Activated T-helper 1 cell treated with anti-CD3 and anti-CD28 coated beads, Interleukin-12 subunit alpha, Interleukin-12 subunit beta, Interleukin-2, Interleukin-4 antibody, amounts not matched to agents 30 ng/mL and 10 ng/mL and 1 ng/mL, durations not matched to agents 14 hours and 24 hours and 36 hours (primary cell): ENCODE results near the gene ETDB. TPM values are rescaled to one million over a fixed set of nuclear protein-coding genes. Genes with fewer than 3 reads are reported as not detected.

Experiments
- DNase-seq: peaks from one replicate; pipeline ENCODE4 v3.0.0; 2021; ENCODE audit warnings: low spot score
- H3K27ac Mint-ChIP-seq: one replicate; pipeline ENCODE4 v1.8.0; 2021; ENCODE audit warnings: mild to moderate bottlenecking, mixed read lengths
- H3K27me3 Mint-ChIP-seq: one replicate; pipeline ENCODE4 v1.8.0; 2022; ENCODE audit warnings: mild to moderate bottlenecking, moderate library complexity, mixed read lengths; ENCODE audit not compliant: insufficient read depth
- H3K36me3 Mint-ChIP-seq: one replicate; pipeline ENCODE4 v1.8.0; 2021; ENCODE audit warnings: low read depth, mixed read lengths
- H3K4me1 Mint-ChIP-seq: one replicate; pipeline ENCODE4 v1.8.0; 2021; ENCODE audit warnings: low read depth, mixed read lengths
- H3K4me3 Mint-ChIP-seq: one replicate; pipeline ENCODE4 v1.8.0; 2021; ENCODE audit warnings: mild to moderate bottlenecking, moderate library complexity, mixed read lengths
- H3K9me3 Mint-ChIP-seq: one replicate; pipeline ENCODE4 v1.8.0; 2021; ENCODE audit warnings: mixed read lengths
- intact Hi-C: fragments of 100-400 bp; cut with micrococcal nuclease; formaldehyde crosslinking; loops from one replicate; pipeline ENCODE4 v1.15.1; 2024
- total RNA-seq: library from RNA; stranded (reverse); gene quantifications from 2 replicates; pipeline ENCODE4 v1.2.3, GENCODE V29; 2022

The ETDB gene
- total RNA-seq, 1 donor from 2014 or later, result not detected

GRCh38 chrX:135089126-135089525, 31.2 kb downstream of the ETDB start:
- no peaks in the 10 kb centered on the region for H3K9me3 Mint-ChIP-seq
- H3K36me3 Mint-ChIP-seq, result no peaks in the 10 kb centered on the region
- no peak overlapping the region for H3K27ac Mint-ChIP-seq
- no peak for DNase-seq
- peaks cover 8% of the 10 kb centered on the region for H3K4me1 Mint-ChIP-seq
- H3K27me3 Mint-ChIP-seq, result no peaks in the 10 kb centered on the region
- intact Hi-C loops, result no loop called here
- no peak overlapping the region for H3K4me3 Mint-ChIP-seq

DNA sequence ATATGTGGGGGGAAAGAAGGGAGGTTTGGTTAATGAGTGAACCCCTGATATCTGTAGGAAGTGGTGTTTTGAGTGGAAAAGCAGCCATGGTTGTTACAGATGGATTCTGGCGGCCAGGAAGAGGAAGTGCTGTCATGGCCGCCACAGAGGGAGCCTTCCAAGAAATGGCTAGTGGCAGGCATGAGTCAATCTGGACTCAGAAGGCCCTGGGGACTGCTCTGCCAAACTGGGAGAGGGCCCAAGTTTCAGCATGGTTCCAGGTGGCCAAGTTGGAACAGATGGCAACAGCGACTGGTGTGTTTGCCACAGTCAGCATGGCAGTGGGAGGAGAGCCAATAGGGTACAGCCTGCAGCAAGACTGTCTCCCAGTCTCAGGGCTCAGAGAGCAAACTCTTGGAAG, 32.5 kb downstream of the ETDB start:
- H3K27ac Mint-ChIP-seq, result no peak overlapping the region

GRCh38 chrX:135086197-135086854, 34.0 kb downstream of the ETDB start:
- H3K27ac Mint-ChIP-seq, result no peak overlapping the region
- no peaks in the 10 kb centered on the region for H3K9me3 Mint-ChIP-seq
- no peaks in the 10 kb centered on the region for H3K27me3 Mint-ChIP-seq
- intact Hi-C loops, result loop anchor here (1.0 kb wide), 1 partner anchor 121 kb away; no protein-coding TSS in a partner anchor
- DNase-seq, result peak; percentile 35
- H3K36me3 Mint-ChIP-seq, result no peaks in the 10 kb centered on the region
- peaks cover 8% of the 10 kb centered on the region for H3K4me1 Mint-ChIP-seq
- H3K4me3 Mint-ChIP-seq, result no peak overlapping the region

More for the DNA sequence above, 32.5 kb downstream of the ETDB start:
- no peaks in the 10 kb centered on the region for H3K27me3 Mint-ChIP-seq
- H3K4me1 Mint-ChIP-seq, result peaks cover 8% of the 10 kb centered on the region
- no peak overlapping the region for H3K4me3 Mint-ChIP-seq
- H3K36me3 Mint-ChIP-seq, result no peaks in the 10 kb centered on the region
- intact Hi-C loops, result no loop called here
- H3K9me3 Mint-ChIP-seq, result no peaks in the 10 kb centered on the region
- DNase-seq, result no peak

DNA sequence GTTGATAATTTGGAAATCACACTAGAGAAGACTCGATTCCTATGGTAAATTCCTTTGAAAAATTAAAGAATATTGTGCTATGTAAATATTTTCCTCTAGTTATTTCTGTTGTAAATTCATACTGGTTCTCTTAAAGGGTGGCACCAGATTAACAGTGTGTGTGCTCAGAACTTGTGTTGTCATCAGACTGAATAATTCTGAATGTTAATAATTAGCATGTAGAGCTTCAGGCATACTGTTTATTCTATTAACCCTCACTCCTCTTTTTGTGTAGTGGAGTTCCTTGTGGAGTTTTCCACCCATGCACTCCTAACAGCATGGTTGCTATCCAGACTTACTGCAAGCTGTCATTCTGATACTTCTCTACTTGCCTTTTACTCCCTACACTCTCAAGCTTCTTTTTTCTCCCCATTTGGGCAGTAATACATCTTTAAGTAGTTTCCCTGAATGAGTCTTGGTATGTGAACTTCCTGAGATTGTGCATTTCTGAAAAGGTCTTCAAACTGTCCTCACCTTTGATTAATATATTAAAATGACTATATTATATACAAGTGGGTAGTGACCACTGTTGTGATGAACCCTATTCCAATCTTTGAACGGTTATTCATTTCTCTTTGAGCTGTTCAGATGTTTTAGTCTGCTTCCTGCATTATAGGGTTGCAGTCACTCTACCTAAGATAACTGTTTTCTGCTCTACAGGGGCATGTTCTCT, 38.5 kb downstream of the ETDB start:
- H3K4me3 Mint-ChIP-seq, result no peak overlapping the region
- no peak for DNase-seq
- H3K4me1 Mint-ChIP-seq, result peaks cover 8% of the 10 kb centered on the region
- H3K36me3 Mint-ChIP-seq, result no peaks in the 10 kb centered on the region
- H3K9me3 Mint-ChIP-seq, result no peaks in the 10 kb centered on the region
- H3K27me3 Mint-ChIP-seq, result no peaks in the 10 kb centered on the region
- no peak overlapping the region for H3K27ac Mint-ChIP-seq
- intact Hi-C loops, result no loop called here

Other genes with a start within 250 kb of the ETDB start
- gene MOSPD1, start 205.3 kb downstream of the ETDB start, total RNA-seq, result 16.2 and 16.7 TPM in 2 replicates
- gene SMIM10, start 129.5 kb downstream of the ETDB start, total RNA-seq, result 0.86 and 1.1 TPM in 2 replicates
- 0.54 and 0.86 TPM in 2 replicates for gene RTL8B, start 98.0 kb downstream of the ETDB start, total RNA-seq
- gene RTL8C, start 88.2 kb downstream of the ETDB start, total RNA-seq, result 28.5 and 29.0 TPM in 2 replicates
- gene RTL8A, start 68.4 kb downstream of the ETDB start, total RNA-seq, result 11.1 and 13.5 TPM in 2 replicates
- 0.08 and 0.10 TPM in 2 replicates for gene SMIM10L2B, start 21.8 kb downstream of the ETDB start, total RNA-seq
- gene CT55, start 50.9 kb upstream of the ETDB start, total RNA-seq, result not detected in 2 replicates
- not detected in 2 replicates for gene ETDA, start 131.5 kb upstream of the ETDB start, total RNA-seq
- gene ETDC, start 189.0 kb upstream of the ETDB start, total RNA-seq, result not detected in 2 replicates
- 8.1 and 9.3 TPM in 2 replicates for gene ZNF75D, start 223.6 kb upstream of the ETDB start, total RNA-seq
- gene ZNF449, start 224.3 kb upstream of the ETDB start, total RNA-seq, result 0.73 and 0.98 TPM in 2 replicates